ENCODE measurements around the gene FAAP100.

Gene FAAP100

DNA sequence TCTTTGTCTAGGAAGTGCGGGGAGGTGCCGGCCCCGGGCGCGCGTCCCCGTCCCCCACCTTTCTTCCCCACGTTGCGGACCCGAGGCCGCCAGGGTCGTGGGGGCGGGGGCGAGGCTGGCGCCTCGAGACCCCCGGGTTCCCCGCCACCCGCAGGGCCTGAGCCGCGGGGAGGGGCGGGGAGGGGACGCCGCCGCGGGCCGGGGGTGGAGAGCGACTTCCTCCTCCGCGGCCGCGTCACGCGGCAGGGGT is 37.7 kb downstream of the FAAP100 start:
- H3K4me1 ChIP-seq (ENCODE audit: insufficient read depth, low read length, poor library complexity, severe bottlenecking): peaks cover 43% of the 10 kb centered on the region
- H3K27me3 ChIP-seq (ENCODE audit: insufficient read depth, low read length, poor library complexity, severe bottlenecking): peaks cover 30% of the 10 kb centered on the region
- peaks cover 30% of the 10 kb centered on the region for H3K36me3 ChIP-seq (ENCODE audit: insufficient read depth, low read length)
- peaks cover 82% of the 10 kb centered on the region for H3K79me2 ChIP-seq (ENCODE audit: insufficient read depth, low read length)
- peak overlapping the region; percentile 71 for H3K4me2 ChIP-seq (ENCODE audit: low read depth, low read length, poor library complexity, severe bottlenecking)
- H4K20me1 ChIP-seq (ENCODE audit: insufficient read depth, low read length, poor library complexity, severe bottlenecking): peaks cover 58% of the 10 kb centered on the region
- no peaks in the 10 kb centered on the region for H3K9me2 ChIP-seq (replicated peaks; ENCODE audit: low read depth, low read length)
- peaks cover 6% of the 10 kb centered on the region for H3F3A ChIP-seq (ENCODE audit: low read depth)
- peak overlapping the region; percentile 95 for H3K9ac ChIP-seq (ENCODE audit: low read depth, low read length, poor library complexity, severe bottlenecking)
- no peaks in the 10 kb centered on the region for H3K9me3 ChIP-seq (ENCODE audit: insufficient read depth, low read depth, low read length)
- H3K4me3 ChIP-seq (ENCODE audit: low read length, poor library complexity, severe bottlenecking): peak overlapping the region; percentile 76
- TF ChIP-seq EZH2phosphoT487 (IDR thresholded peaks at IDR 0.05; ENCODE audit: borderline replicate concordance) (no peak), CTCF (conservative IDR thresholded peaks at IDR 0.05; ENCODE audit: low read length) (no peak)
- no peak overlapping the region for H2AFZ ChIP-seq (ENCODE audit: low read length)

DNA sequence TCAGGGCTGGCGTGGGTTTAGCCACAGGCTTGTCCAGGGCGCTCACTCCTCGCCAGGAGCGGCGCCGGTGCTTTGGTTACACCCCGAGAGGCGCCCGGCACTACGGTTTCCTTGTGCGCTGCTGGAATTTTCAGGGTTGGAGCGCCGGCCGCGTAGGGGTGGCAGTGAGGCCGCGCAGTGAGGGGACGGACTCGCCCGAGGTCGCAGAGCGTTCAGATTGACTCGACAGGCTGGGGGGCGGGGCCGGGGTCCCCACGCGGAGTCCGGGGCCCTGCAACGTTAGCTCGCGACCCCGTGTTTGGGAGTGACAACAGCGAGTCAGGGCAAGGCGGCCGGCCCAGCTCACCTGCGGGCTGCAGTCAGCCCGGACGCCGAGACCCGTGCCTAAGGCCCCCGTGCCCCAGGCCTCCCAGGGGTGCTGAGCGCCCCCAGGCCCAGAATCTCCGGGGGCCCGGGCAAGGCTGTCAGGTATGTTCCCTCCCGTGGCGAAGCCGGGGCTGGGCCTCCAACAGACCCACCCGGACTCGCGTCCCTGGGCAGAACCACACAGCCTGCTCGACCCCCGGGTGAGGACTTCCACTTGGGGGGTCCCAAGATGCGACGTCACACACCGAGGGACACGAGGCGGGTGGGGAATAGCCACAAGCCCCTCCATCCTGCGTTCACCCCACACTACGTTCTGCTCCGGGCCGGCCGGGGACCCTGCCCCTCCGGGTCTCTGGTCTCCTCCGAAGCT is 38.2 kb downstream of the FAAP100 start:
- peak overlapping the region; percentile 76 for H3K4me3 ChIP-seq (ENCODE audit: low read length, poor library complexity, severe bottlenecking)
- H3K79me2 ChIP-seq (ENCODE audit: insufficient read depth, low read length): peaks cover 87% of the 10 kb centered on the region
- H3K9ac ChIP-seq (ENCODE audit: low read depth, low read length, poor library complexity, severe bottlenecking): peak overlapping the region; percentile 95

GRCh38 chr17:81513372-81513752 is 38.8 kb downstream of the FAAP100 start:
- Histone ChIP-seq H3K9ac (ENCODE audit: low read depth, low read length, poor library complexity, severe bottlenecking) (peak overlapping the region; percentile 95), H3K4me2 (ENCODE audit: low read depth, low read length, poor library complexity, severe bottlenecking) (peak overlapping the region; percentile 71), H4K20me1 (ENCODE audit: insufficient read depth, low read length, poor library complexity, severe bottlenecking) (peaks cover 69% of the 10 kb centered on the region), H2AFZ (ENCODE audit: low read length) (no peak overlapping the region), H3K79me2 (ENCODE audit: insufficient read depth, low read length) (peaks cover 92% of the 10 kb centered on the region), H3K9me3 (ENCODE audit: insufficient read depth, low read depth, low read length) (no peaks in the 10 kb centered on the region), H3K36me3 (ENCODE audit: insufficient read depth, low read length) (peaks cover 39% of the 10 kb centered on the region), H3K4me3 (ENCODE audit: low read length, poor library complexity, severe bottlenecking) (peak overlapping the region; percentile 76), H3K9me2 (replicated peaks; ENCODE audit: low read depth, low read length) (no peaks in the 10 kb centered on the region), H3K27me3 (ENCODE audit: insufficient read depth, low read length, poor library complexity, severe bottlenecking) (peaks cover 30% of the 10 kb centered on the region), H3K4me1 (ENCODE audit: insufficient read depth, low read length, poor library complexity, severe bottlenecking) (peaks cover 47% of the 10 kb centered on the region), H3F3A (ENCODE audit: low read depth) (peaks cover 12% of the 10 kb centered on the region)
- no peak for TF ChIP-seq EZH2phosphoT487 (IDR thresholded peaks at IDR 0.05; ENCODE audit: borderline replicate concordance)
- TF ChIP-seq CTCF (conservative IDR thresholded peaks at IDR 0.05; ENCODE audit: low read length): no peak

More for the DNA sequence above, 38.2 kb downstream of the FAAP100 start:
- peaks cover 63% of the 10 kb centered on the region for H4K20me1 ChIP-seq (ENCODE audit: insufficient read depth, low read length, poor library complexity, severe bottlenecking)
- H3K9me2 ChIP-seq (replicated peaks; ENCODE audit: low read depth, low read length): no peaks in the 10 kb centered on the region
- H3K36me3 ChIP-seq (ENCODE audit: insufficient read depth, low read length): peaks cover 34% of the 10 kb centered on the region
- peaks cover 11% of the 10 kb centered on the region for H3F3A ChIP-seq (ENCODE audit: low read depth)
- TF ChIP-seq CTCF (conservative IDR thresholded peaks at IDR 0.05; ENCODE audit: low read length) (no peak), EZH2phosphoT487 (IDR thresholded peaks at IDR 0.05; ENCODE audit: borderline replicate concordance) (no peak)
- H3K4me1 ChIP-seq (ENCODE audit: insufficient read depth, low read length, poor library complexity, severe bottlenecking): peaks cover 47% of the 10 kb centered on the region
- H3K9me3 ChIP-seq (ENCODE audit: insufficient read depth, low read depth, low read length): no peaks in the 10 kb centered on the region
- H2AFZ ChIP-seq (ENCODE audit: low read length): no peak overlapping the region
- H3K27me3 ChIP-seq (ENCODE audit: insufficient read depth, low read length, poor library complexity, severe bottlenecking): peaks cover 30% of the 10 kb centered on the region
- peak overlapping the region; percentile 71 for H3K4me2 ChIP-seq (ENCODE audit: low read depth, low read length, poor library complexity, severe bottlenecking)

Measured in Loucy (cell line).